ENCODE measurements around the gene NHSL2.

- TF ChIP-seq CTCF (conservative IDR thresholded peaks at IDR 0.05; ENCODE audit: low read depth, low read length), result no peak
- TF ChIP-seq EZH2 (IDR thresholded peaks at IDR 0.05; ENCODE audit: low read length, unreplicated experiment), result no peak
Measured at GRCh38 chrX:72105436-72105835, 194.8 kb downstream of the NHSL2 start.
